A172 (cell line): ENCODE results near the gene NECAB2. TPM values are rescaled to one million over a fixed set of nuclear protein-coding genes. Genes with fewer than 3 reads are reported as not detected.

ENCODE experiments used
- DNase-seq: peaks from one replicate; pipeline ENCODE4 v3.0.0-alpha.2; 2015; ENCODE audit warnings: low spot score
- total RNA-seq: library from RNA; depleted of rRNA; stranded (reverse); fragments of >200 nt; shearing (Covaris generic); gene quantifications from 2 replicates; pipeline ENCODE4 v1.2.3, GENCODE V29; 2014; rRNA removed

Gene NECAB2
- total RNA-seq, result 2.2 and 8.5 TPM in 2 replicates

GRCh38 chr16:83967838-83968305, at the start of gene NECAB2:
Gene NECAB2, plus strand, starts transcription at chr16:83968244. Its CDS starts 405 bp downstream, at chr16:83968649.
- DNase-seq, result no peak

- DNase-seq, result no peak
Observed at GRCh38 chr16:83920894-83921491, 47.1 kb upstream of the NECAB2 start.

- no peak for DNase-seq
Observed at GRCh38 chr16:83923581-83924365, 44.3 kb upstream of the NECAB2 start.

GRCh38 chr16:83924686-83925085, 43.4 kb upstream of the NECAB2 start:
- DNase-seq, result no peak

- no peak for DNase-seq
Observed at GRCh38 chr16:83925095-83925905, 42.7 kb upstream of the NECAB2 start.

- DNase-seq, result no peak
Observed at GRCh38 chr16:83925957-83926725, 41.9 kb upstream of the NECAB2 start.

- DNase-seq, result peak; percentile 83
Observed at GRCh38 chr16:83926726-83927397, 41.2 kb upstream of the NECAB2 start.

GRCh38 chr16:83928341-83929055, 39.5 kb upstream of the NECAB2 start:
- peak; percentile 61 for DNase-seq

GRCh38 chr16:83929811-83930555, 38.1 kb upstream of the NECAB2 start:
- DNase-seq, result no peak

- no peak for DNase-seq
Observed at GRCh38 chr16:83930730-83931500, 37.1 kb upstream of the NECAB2 start.

- DNase-seq, result no peak
Observed at GRCh38 chr16:83931556-83931955, 36.5 kb upstream of the NECAB2 start.

- no peak for DNase-seq
Observed at GRCh38 chr16:83932304-83932703, 35.7 kb upstream of the NECAB2 start.

- DNase-seq, result no peak
Observed at GRCh38 chr16:83932955-83933673, 34.9 kb upstream of the NECAB2 start.

GRCh38 chr16:83933885-83934683, 34.0 kb upstream of the NECAB2 start:
- no peak for DNase-seq

- no peak for DNase-seq
Observed at GRCh38 chr16:83934684-83934977, 33.4 kb upstream of the NECAB2 start.

GRCh38 chr16:83935005-83935857, 32.8 kb upstream of the NECAB2 start:
- DNase-seq, result no peak

GRCh38 chr16:83935858-83936255, 32.2 kb upstream of the NECAB2 start:
- no peak for DNase-seq
